Astrocyte (in vitro differentiated cells and primary cell): ENCODE data around the gene XPO6. TPM values are rescaled to one million over a fixed set of nuclear protein-coding genes. Genes with fewer than 3 reads are reported as not detected.

Experiments
- DNase-seq: peaks from one replicate; pipeline ENCODE4 v3.0.0-alpha.2; 2010; ENCODE audit warnings: low read depth
- FAIRE-seq: peaks from 2 replicates; lab custom pipeline; 2011; peaks lifted over from hg19 to GRCh38; lab: Jason Lieb, UNC
- H2AFZ ChIP-seq: 2 replicates; pipeline ENCODE4 v1.6.0; 2012; ENCODE audit warnings: low read depth, low read length, inconsistent platforms
- H3K27ac ChIP-seq: 2 replicates; pipeline ENCODE4 v1.5.1; 2011; ENCODE audit warnings: low read depth, low read length, inconsistent platforms
- H3K27me3 ChIP-seq: 2 replicates; pipeline ENCODE4 v1.6.0; 2011; ENCODE audit warnings: low read length, inconsistent platforms; ENCODE audit not compliant: insufficient read depth
- H3K36me3 ChIP-seq: 2 replicates; pipeline ENCODE4 v1.5.1; 2011; ENCODE audit warnings: low read length, inconsistent platforms; ENCODE audit not compliant: insufficient read depth
- H3K4me1 ChIP-seq: 2 replicates; pipeline ENCODE4 v1.5.1; 2011; ENCODE audit warnings: low read length, inconsistent platforms; ENCODE audit not compliant: insufficient read depth
- H3K4me2 ChIP-seq: 2 replicates; pipeline ENCODE4 v1.6.0; 2012; ENCODE audit warnings: low read length, inconsistent platforms
- H3K4me3 ChIP-seq: 2 replicates; pipeline ENCODE4 v1.5.1; 2011; ENCODE audit warnings: low read depth, mild to moderate bottlenecking, low read length, inconsistent platforms; ENCODE audit not compliant: insufficient read depth
- H3K79me2 ChIP-seq: 2 replicates; pipeline ENCODE4 v1.6.0; 2012; ENCODE audit warnings: mild to moderate bottlenecking, low read length, inconsistent platforms; ENCODE audit not compliant: insufficient read depth
- H3K9ac ChIP-seq: 2 replicates; pipeline ENCODE4 v1.6.0; 2012; ENCODE audit warnings: mild to moderate bottlenecking, low read length, inconsistent platforms
- H3K9me3 ChIP-seq: 2 replicates; pipeline ENCODE4 v1.5.1; 2012; ENCODE audit warnings: low read depth, mild to moderate bottlenecking, low read length, inconsistent platforms; ENCODE audit not compliant: insufficient read depth
- H4K20me1 ChIP-seq: 2 replicates; pipeline ENCODE4 v1.6.0; 2012; ENCODE audit warnings: low read length, inconsistent platforms; ENCODE audit not compliant: insufficient read depth
- H3K27ac Mint-ChIP-seq: one replicate; pipeline ENCODE4 v1.8.0; 2021; ENCODE audit warnings: mild to moderate bottlenecking, mixed read lengths; ENCODE audit not compliant: unreplicated experiment
- H3K27me3 Mint-ChIP-seq: one replicate; pipeline ENCODE4 v1.8.0; 2021; ENCODE audit warnings: low read depth, mixed read lengths; ENCODE audit not compliant: unreplicated experiment
- H3K36me3 Mint-ChIP-seq: one replicate; pipeline ENCODE4 v1.8.0; 2021; ENCODE audit warnings: low read depth, mixed read lengths; ENCODE audit not compliant: unreplicated experiment
- H3K4me1 Mint-ChIP-seq: one replicate; pipeline ENCODE4 v1.8.0; 2021; ENCODE audit warnings: low read depth, mixed read lengths; ENCODE audit not compliant: unreplicated experiment
- H3K4me3 Mint-ChIP-seq: one replicate; pipeline ENCODE4 v1.8.0; 2021; ENCODE audit warnings: mild to moderate bottlenecking, moderate library complexity, mixed read lengths; ENCODE audit not compliant: unreplicated experiment
- H3K9me3 Mint-ChIP-seq: one replicate; pipeline ENCODE4 v1.8.0; 2021; ENCODE audit warnings: mild to moderate bottlenecking, mixed read lengths; ENCODE audit not compliant: unreplicated experiment
- EZH2 ChIP-seq: IDR thresholded peaks from 2 replicates; pipeline ENCODE4 v1.6.1; 2012; ENCODE audit warnings: mild to moderate bottlenecking, low read length, inconsistent platforms; ENCODE audit not compliant: insufficient read depth
- total RNA-seq: library from RNA; stranded (reverse); gene quantifications from 2 replicates; pipeline ENCODE4 v1.2.1, GENCODE V29; 2021
- TF ChIP-seq, protein P1 (sequence below): IDR thresholded peaks from 2 replicates; pipeline ENCODE4 v1.5.1; 2011; ENCODE audit warnings: low read depth, mild to moderate bottlenecking, inconsistent platforms, low read length, moderate library complexity; ENCODE audit not compliant: insufficient read depth

XPO6 gene
- total RNA-seq, 1 donor from 2014 or later, result 135 TPM

GRCh38 chr16:28085389-28086171 is 126.2 kb downstream of the XPO6 start:
- no peak overlapping the region for H3K4me3 Mint-ChIP-seq
- Histone ChIP-seq H3K79me2 (no peaks in the 10 kb centered on the region), H3K4me2 (no peak overlapping the region), H3K4me3 (no peak overlapping the region), H2AFZ (no peak overlapping the region), H3K36me3 (no peaks in the 10 kb centered on the region), H3K9me3 (no peaks in the 10 kb centered on the region), H3K9ac (no peak overlapping the region), H3K4me1 (peaks cover under 1% of the 10 kb centered on the region), H3K27ac (no peak overlapping the region), H3K27me3 (no peaks in the 10 kb centered on the region), H4K20me1 (peaks cover 25% of the 10 kb centered on the region)
- H3K36me3 Mint-ChIP-seq, result no peaks in the 10 kb centered on the region
- no peaks in the 10 kb centered on the region for H3K9me3 Mint-ChIP-seq
- no peaks in the 10 kb centered on the region for H3K4me1 Mint-ChIP-seq
- DNase-seq (no peak), FAIRE-seq (no peak)
- TF ChIP-seq, protein P1, sequence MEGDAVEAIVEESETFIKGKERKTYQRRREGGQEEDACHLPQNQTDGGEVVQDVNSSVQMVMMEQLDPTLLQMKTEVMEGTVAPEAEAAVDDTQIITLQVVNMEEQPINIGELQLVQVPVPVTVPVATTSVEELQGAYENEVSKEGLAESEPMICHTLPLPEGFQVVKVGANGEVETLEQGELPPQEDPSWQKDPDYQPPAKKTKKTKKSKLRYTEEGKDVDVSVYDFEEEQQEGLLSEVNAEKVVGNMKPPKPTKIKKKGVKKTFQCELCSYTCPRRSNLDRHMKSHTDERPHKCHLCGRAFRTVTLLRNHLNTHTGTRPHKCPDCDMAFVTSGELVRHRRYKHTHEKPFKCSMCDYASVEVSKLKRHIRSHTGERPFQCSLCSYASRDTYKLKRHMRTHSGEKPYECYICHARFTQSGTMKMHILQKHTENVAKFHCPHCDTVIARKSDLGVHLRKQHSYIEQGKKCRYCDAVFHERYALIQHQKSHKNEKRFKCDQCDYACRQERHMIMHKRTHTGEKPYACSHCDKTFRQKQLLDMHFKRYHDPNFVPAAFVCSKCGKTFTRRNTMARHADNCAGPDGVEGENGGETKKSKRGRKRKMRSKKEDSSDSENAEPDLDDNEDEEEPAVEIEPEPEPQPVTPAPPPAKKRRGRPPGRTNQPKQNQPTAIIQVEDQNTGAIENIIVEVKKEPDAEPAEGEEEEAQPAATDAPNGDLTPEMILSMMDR, result no peak
- TF ChIP-seq EZH2, result no peak
- H3K27ac Mint-ChIP-seq, result no peak overlapping the region
- peaks cover 3% of the 10 kb centered on the region for H3K27me3 Mint-ChIP-seq

DNA sequence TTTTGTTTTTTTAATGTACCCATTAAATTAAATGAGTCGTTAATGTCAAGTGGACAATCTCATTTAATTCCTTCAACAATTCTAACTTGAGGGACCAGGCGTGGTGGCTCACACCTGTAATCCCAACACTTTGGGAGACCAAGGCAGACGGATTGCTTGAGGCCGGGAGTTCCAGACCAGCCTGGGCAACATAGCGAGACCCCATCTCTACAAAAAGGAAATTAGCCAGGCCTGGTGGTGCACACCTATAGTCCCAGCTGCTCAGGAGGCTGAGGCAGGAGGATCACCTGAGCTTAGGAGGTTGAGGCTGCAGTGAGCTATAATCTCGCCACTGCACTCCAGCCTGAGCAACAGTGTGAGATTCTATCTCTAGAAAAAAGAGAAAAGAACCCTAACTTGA is 127.6 kb downstream of the XPO6 start:
- Histone ChIP-seq H3K9me3 (no peaks in the 10 kb centered on the region), H3K4me3 (no peak overlapping the region), H3K27me3 (no peaks in the 10 kb centered on the region), H3K4me1 (no peaks in the 10 kb centered on the region), H4K20me1 (peaks cover 11% of the 10 kb centered on the region), H3K27ac (no peak overlapping the region), H3K36me3 (no peaks in the 10 kb centered on the region), H3K79me2 (no peaks in the 10 kb centered on the region), H3K4me2 (no peak overlapping the region), H3K9ac (no peak overlapping the region), H2AFZ (no peak overlapping the region)
- no peaks in the 10 kb centered on the region for H3K4me1 Mint-ChIP-seq
- no peak for DNase-seq
- no peaks in the 10 kb centered on the region for H3K36me3 Mint-ChIP-seq
- peaks cover 5% of the 10 kb centered on the region for H3K27me3 Mint-ChIP-seq
- TF ChIP-seq, protein P1, result no peak
- TF ChIP-seq EZH2, result no peak
- H3K4me3 Mint-ChIP-seq, result no peak overlapping the region
- H3K27ac Mint-ChIP-seq, result no peak overlapping the region
- no peaks in the 10 kb centered on the region for H3K9me3 Mint-ChIP-seq
- FAIRE-seq, result no peak

DNA sequence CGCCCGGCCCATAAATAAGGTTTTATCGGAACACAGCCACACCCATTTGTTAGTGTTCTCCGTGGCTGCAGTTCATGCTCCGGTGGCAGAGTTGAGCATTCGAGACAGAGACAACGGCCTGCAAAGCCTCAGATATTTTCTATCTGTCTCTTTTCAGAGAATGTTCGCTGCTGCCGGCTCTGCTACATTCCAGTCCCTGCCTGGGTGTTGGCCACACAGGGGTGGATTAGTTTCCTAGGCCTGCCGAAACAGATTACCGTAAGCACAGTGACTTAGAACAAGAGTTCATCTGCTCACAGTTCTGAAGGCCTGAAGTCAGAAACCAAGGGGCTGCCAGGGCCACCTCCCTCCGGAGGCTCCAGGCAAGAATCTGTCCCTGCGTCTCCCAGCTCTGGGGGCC is 129.1 kb downstream of the XPO6 start:
- no peaks in the 10 kb centered on the region for H3K79me2 ChIP-seq

More for the DNA sequence above, 129.1 kb downstream of the XPO6 start:
- H4K20me1 ChIP-seq, result peaks cover 5% of the 10 kb centered on the region
- no peaks in the 10 kb centered on the region for H3K27me3 ChIP-seq
- H2AFZ ChIP-seq, result no peak overlapping the region
- H3K4me2 ChIP-seq, result no peak overlapping the region
- Mint-ChIP-seq H3K27me3 (peaks cover 7% of the 10 kb centered on the region), H3K4me1 (no peaks in the 10 kb centered on the region), H3K4me3 (no peak overlapping the region), H3K9me3 (no peaks in the 10 kb centered on the region), H3K36me3 (no peaks in the 10 kb centered on the region), H3K27ac (no peak overlapping the region)
- no peak overlapping the region for H3K4me3 ChIP-seq
- FAIRE-seq (no peak), DNase-seq (no peak)
- no peaks in the 10 kb centered on the region for H3K4me1 ChIP-seq
- no peak for TF ChIP-seq EZH2
- TF ChIP-seq, protein P1, result no peak
- H3K9me3 ChIP-seq, result no peaks in the 10 kb centered on the region
- no peak overlapping the region for H3K9ac ChIP-seq
- H3K27ac ChIP-seq, result no peak overlapping the region
- no peaks in the 10 kb centered on the region for H3K36me3 ChIP-seq
